Memory B cell (primary cell): ENCODE data around the gene POLR2L.

ENCODE experiments used
- ATAC-seq: fragments of 150-1000 bp; cut with Tn5 transposase; 2 replicates; pipeline ENCODE4 v1.10.0; 2021; ENCODE audit warnings: low read depth, mild to moderate bottlenecking, moderate library complexity
- DNase-seq, 2 donors: peaks; one replicate each; pipeline ENCODE4 v3.0.0; 2022; ENCODE audit warnings: low spot score in 2 of 2
- H3K27ac Mint-ChIP-seq: one replicate; pipeline ENCODE4 v1.8.0; 2022; ENCODE audit warnings: mild to moderate bottlenecking, moderate library complexity, mixed read lengths
- H3K27me3 Mint-ChIP-seq: one replicate; pipeline ENCODE4 v1.8.0; 2022; ENCODE audit warnings: mixed read lengths
- H3K36me3 Mint-ChIP-seq: one replicate; pipeline ENCODE4 v1.8.0; 2022; ENCODE audit warnings: mild to moderate bottlenecking, mixed read lengths
- H3K4me1 Mint-ChIP-seq: one replicate; pipeline ENCODE4 v1.8.0; 2022; ENCODE audit warnings: mixed read lengths
- H3K4me3 Mint-ChIP-seq: one replicate; pipeline ENCODE4 v1.8.0; 2022; ENCODE audit warnings: mild to moderate bottlenecking, moderate library complexity, mixed read lengths
- H3K9me3 Mint-ChIP-seq: one replicate; pipeline ENCODE4 v1.8.0; 2022; ENCODE audit warnings: mixed read lengths

POLR2L gene

DNA sequence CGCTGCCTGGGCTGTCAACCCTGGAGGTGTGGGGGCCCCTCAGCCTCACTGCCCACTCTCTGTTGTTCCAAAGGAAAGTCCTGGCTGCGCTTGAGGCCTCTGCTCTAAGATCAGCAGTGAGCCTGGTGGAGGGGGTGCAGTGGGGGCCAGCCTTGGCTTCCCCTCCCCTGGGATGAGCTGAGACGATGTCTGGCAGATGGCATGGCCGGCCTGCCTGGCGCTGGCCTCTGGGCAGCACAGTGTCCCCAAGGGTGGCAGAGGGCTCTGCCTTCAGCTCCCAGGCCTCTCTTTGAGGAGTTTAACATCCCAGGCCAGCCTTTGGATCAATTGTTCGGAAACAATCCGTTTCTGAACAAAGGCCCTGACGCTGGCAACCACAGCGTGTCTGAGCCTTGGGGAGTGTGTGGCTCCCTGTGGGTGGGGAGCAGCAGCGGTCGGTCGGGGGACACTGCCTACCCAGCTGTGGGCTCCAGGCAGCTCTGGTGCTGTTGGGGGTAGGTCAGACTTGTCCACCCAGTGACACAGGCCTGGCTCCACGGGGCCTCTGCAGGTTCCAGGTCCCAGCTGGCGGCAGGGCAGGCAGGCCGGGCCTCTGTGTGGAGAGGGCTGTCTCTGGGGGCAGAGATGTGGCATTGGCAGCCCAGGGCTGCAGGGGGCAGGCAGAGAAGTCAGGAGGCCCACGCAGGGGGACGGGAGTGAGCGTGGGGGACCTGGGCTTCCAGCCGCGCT, 12.4 kb upstream of the POLR2L start:
- Mint-ChIP-seq H3K27ac (no peak overlapping the region), H3K4me1 (peaks cover 4% of the 10 kb centered on the region), H3K9me3 (no peaks in the 10 kb centered on the region), H3K4me3 (no peak overlapping the region), H3K36me3 (no peaks in the 10 kb centered on the region), H3K27me3 (peaks cover 15% of the 10 kb centered on the region)
- no peak for DNase-seq
- ATAC-seq: no peak

DNA sequence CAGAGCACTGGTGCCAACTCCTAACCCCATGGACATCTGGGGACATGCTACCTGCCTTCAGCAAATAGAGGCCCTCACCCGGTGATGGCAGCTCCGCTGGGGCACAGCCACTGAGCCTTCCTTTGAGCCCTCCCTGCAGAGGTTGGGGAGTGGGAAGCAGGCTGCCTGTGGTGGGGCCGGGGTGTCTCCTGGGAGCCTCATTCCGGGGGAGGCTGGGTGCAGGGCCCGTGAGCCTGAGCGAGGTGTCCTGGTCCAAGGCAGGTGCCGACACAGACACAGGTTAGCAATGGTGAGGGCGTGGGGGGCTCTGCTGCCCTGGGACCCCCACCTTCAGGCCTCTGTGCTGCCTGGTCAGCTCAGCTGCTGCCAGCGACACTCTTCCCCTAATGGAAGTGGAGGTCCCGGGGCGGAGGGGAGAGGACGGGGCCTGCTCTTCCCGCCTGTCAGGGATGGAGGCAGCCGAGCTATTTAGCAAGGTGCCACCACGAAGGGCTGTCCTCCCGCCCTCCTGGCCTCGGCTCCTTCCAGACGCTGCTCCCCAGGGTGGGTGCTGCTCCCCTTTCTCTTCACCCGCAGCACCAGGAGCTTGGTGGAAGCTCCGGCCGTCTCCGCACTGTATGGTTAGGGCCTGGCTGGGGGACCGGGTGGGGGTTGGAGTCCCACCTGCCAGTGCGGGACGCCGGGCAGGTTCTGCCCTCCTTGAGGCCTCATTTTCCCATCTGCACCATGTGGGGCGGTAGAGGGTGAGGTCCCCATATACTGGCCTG, 11.5 kb upstream of the POLR2L start:
- Mint-ChIP-seq H3K4me3 (no peak overlapping the region), H3K36me3 (no peaks in the 10 kb centered on the region), H3K4me1 (peaks cover 6% of the 10 kb centered on the region), H3K9me3 (no peaks in the 10 kb centered on the region), H3K27me3 (peaks cover 13% of the 10 kb centered on the region), H3K27ac (no peak overlapping the region)
- no peak for ATAC-seq
- no peak for DNase-seq

DNA sequence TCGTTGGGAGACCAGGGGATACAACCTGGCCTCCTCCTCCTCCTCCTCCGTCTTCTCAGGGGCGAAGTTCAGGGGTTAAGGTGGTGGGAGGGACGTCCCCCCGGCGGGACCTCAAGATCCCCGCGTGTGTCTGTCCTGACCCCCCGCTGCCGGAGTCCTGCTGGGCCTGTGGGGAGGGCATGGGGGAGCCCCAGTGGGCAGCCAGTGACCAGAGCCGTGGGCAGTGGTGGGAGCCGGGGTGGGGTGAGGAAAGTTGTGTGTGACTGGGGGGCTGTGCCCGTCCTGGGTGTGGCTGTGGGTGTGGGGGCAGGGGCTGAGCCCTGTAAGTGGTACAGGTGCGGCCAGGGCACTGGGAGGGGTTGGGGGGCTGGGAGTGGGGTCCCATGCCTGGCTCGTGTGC, 10.4 kb upstream of the POLR2L start:
- Mint-ChIP-seq H3K9me3 (no peaks in the 10 kb centered on the region), H3K27me3 (peaks cover 10% of the 10 kb centered on the region), H3K27ac (no peak overlapping the region), H3K4me1 (peaks cover 6% of the 10 kb centered on the region), H3K4me3 (no peak overlapping the region), H3K36me3 (no peaks in the 10 kb centered on the region)
- no peak for DNase-seq
- no peak for ATAC-seq

DNA sequence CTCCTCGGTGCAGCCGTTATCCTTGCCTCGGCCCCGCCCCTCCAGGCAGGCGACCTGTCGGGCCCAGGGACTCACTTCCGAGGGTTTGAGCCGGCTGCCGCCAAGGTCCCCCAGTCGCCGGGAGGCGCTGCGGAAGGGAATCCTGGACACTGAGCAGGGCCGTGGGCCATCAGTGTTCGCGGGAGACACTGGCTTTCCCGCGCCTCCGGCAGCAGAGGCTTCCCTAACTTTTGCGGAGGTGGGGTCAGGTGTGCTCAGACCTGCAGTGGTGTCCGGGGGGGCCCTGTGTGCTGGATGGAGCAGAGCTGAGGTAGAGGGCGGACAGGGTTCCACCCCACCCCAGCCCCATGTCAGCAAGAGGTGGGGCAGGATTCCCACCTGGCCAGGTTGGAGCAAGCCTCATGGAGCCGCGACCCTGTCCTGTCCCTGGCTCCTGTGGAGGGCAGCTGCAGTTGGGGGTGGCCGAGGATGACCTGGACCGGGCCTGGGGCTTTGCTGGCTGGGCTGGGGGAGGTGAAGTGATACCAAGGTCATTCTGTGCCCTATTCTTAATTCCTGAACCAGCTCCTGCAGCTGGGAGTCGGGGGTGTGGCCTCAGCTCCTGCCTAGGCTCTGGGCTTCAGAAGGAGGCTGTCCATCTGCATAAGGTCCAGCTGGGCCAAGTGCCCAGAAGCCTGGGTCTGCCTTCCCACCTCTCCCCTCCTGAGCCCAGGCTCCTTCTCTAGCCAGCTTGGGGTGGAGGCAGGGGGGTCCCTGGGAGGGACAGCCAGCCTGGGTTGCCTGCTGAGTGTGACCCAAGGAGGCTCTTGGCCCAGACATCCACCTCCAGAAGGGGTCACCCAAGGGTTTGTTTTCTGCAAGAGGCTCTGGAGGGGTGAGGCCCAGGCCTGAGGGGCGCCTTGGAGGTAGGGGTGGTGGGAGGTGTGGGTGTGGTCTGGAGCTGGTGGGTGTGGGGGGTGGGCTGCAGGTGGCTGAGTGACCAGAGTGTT, 8.7 kb upstream of the POLR2L start:
- ATAC-seq: no peak
- no peak for DNase-seq
- peaks cover 15% of the 10 kb centered on the region for H3K27me3 Mint-ChIP-seq
- H3K36me3 Mint-ChIP-seq: no peaks in the 10 kb centered on the region
- no peaks in the 10 kb centered on the region for H3K9me3 Mint-ChIP-seq
- H3K4me3 Mint-ChIP-seq: no peak overlapping the region
- H3K4me1 Mint-ChIP-seq: peaks cover 6% of the 10 kb centered on the region
- no peak overlapping the region for H3K27ac Mint-ChIP-seq

DNA sequence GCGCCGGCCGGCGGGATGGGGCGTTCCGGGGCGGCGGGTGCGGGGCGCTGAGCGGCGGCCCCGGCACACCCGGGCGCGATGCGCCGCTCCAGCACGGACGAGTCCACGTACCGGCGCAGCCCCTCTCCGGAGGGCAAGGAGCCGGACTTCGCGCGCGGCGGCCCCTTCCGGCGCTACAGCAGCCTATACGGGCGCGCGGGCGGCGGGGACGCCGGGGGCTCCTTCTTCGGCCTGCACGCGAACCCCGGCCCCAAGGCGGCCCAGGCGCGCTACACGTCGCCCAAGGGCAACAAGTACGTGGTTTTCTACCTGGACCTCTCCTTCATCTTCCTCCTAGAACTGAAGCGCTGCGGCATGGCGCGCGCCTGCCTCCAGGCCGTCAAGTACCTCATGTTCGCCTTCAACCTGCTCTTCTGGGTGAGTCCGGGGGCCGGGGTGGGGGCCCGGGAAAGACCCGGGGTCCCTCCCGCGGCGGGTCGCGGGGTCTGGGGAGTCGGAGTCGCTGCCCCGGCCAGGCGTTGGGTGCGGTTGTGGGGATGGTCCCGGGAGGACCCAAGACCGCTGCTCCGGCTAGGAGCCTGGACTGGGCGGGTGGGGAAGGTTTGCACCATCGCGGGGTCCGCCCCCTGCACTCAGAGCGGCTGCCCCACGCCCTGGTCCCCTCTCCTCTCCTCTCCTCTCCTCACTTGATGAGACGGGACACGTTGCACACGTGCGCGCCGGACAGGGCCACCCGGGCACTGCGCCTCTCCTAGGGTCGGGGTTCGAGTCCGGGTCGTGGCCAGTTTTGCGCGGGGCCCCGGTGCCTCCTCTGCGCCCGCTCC, 7.8 kb upstream of the POLR2L start:
- Mint-ChIP-seq H3K36me3 (no peaks in the 10 kb centered on the region), H3K4me3 (peak overlapping the region; percentile 69), H3K9me3 (no peaks in the 10 kb centered on the region), H3K4me1 (peaks cover 6% of the 10 kb centered on the region), H3K27me3 (peaks cover 15% of the 10 kb centered on the region), H3K27ac (no peak overlapping the region)
- DNase-seq (no peak), ATAC-seq (no peak)

DNA sequence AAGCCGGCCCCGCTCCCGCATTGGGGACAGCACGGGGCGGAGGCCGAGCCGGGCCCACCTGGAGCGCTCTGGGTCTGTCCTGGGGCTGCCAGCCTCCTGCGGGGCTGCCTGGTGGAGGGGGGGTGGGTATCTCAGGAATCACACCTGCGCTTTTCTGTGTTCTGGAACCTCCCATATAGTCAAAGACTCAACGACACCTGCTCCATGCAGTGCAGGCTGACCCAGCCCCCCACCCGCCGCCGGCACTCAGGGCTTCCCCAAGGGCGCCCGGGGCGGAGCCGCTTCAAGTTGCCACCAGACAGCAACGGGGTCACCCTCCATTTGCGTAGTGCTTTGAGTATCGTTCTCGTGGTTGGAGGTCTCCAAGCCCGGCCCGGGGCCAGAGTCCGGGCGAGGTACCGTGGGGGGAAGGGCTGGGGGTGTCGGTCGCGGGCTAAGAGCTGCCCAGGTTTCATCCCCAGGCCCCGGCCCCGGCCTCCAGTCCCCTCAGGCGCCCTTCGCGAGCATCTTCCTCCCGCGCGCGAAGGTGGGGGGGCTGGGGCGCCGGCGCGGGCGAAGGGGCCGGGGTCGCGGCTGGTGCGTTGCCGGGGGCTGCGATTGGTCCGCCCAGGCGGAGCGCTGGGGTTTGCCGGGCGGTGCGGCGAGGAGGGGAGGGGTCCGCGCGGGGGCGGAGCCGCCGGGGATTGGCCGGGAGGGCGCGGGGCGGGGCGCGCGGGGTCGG, 6.9 kb upstream of the POLR2L start:
- DNase-seq: no peak
- Mint-ChIP-seq H3K27me3 (peaks cover 15% of the 10 kb centered on the region), H3K36me3 (no peaks in the 10 kb centered on the region), H3K4me3 (peak overlapping the region; percentile 87), H3K27ac (no peak overlapping the region), H3K9me3 (no peaks in the 10 kb centered on the region), H3K4me1 (peaks cover 6% of the 10 kb centered on the region)
- ATAC-seq: peak; percentile 51

DNA sequence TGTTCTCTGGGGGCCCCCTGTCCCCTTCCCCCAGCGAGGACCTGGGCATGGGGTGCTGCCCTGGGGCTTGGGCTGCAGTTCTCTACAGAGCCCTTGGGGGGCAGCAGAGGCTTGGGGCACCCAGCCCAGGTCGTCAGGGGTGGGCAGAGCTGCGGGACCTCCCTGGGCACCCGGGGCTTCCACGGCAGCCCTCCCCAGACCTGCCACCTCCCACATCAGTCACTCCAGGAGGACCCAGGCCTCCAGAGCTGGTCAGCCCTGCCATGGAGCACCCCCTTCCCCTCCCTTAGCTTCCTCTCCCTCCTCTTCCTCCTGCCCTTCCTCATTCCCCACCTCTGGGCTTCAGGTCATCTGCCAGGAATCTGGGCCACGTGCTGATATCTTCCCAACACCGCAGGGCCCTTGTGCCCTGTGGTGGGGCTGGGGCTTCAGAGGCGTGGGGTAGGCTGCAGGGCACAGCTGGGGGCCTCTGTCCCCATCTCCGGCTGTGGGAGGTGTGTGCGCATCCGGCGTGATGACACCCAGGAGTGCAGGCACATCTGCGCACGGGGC, 6.1 kb upstream of the POLR2L start:
- no peak overlapping the region for H3K27ac Mint-ChIP-seq
- no peaks in the 10 kb centered on the region for H3K36me3 Mint-ChIP-seq
- H3K4me3 Mint-ChIP-seq: peak overlapping the region; percentile 57
- peak; percentile 68 for ATAC-seq
- peaks cover 10% of the 10 kb centered on the region for H3K4me1 Mint-ChIP-seq
- no peaks in the 10 kb centered on the region for H3K9me3 Mint-ChIP-seq
- peaks cover 16% of the 10 kb centered on the region for H3K27me3 Mint-ChIP-seq
- DNase-seq: peak; percentile 71 to 80

DNA sequence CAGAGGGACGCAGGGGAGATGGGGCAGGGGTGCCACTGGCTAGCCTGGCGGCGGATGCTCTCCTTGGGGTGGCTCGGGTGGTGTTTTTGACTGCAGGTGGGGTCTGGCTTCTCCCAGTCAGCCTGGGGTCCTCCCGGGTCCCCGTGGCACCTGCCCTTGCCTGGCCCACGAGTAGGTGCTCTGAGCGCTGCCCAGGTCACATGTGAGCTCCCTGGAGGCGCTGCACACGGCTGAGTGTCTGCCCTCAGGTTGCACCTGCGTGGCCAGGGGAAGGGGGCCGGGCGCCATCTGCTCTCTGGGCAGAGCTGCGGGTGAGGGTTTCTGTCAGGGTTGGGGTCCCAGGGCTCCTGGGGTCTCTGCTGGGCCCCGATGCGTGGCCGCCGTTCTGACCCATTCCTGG, 5.5 kb upstream of the POLR2L start:
- ATAC-seq (no peak), DNase-seq (no peak)
- no peaks in the 10 kb centered on the region for H3K36me3 Mint-ChIP-seq
- H3K27me3 Mint-ChIP-seq: peaks cover 15% of the 10 kb centered on the region
- H3K27ac Mint-ChIP-seq: no peak overlapping the region
- peaks cover 11% of the 10 kb centered on the region for H3K4me1 Mint-ChIP-seq
- no peak overlapping the region for H3K4me3 Mint-ChIP-seq
- H3K9me3 Mint-ChIP-seq: no peaks in the 10 kb centered on the region

DNA sequence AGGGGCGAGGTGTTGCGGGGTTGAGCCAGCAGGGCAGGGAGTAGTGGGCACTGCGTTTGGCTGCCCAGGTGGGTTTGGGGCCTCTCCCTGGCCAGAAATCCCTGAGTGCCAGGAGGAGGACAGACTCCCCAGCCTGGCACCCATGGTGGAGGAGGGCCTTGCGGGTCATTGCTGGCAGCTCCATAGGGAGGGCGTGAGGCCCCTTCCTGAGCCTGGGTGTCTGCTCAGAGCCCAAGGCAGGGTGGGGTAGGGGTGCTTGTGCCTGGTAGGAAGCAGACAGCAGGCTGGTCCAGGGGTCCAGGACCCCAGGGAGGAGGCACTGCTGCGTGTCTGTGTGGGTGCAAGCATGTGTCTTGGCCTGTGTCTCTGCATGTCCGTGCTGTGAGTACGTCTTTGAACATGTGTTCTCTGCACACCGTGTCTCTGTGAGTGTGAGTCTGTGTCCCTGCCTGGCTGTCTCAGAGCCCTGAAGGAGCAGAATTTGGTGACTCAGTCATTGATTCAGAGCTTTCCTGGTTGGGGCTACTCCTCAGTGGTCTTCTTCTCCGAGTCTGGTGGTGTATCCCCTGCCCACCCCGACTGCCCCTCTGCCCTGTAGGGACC, 4.3 kb upstream of the POLR2L start:
- H3K36me3 Mint-ChIP-seq: no peaks in the 10 kb centered on the region
- ATAC-seq (no peak), DNase-seq (no peak)
- H3K4me1 Mint-ChIP-seq: peaks cover 11% of the 10 kb centered on the region
- H3K4me3 Mint-ChIP-seq: no peak overlapping the region
- no peak overlapping the region for H3K27ac Mint-ChIP-seq
- H3K9me3 Mint-ChIP-seq: no peaks in the 10 kb centered on the region
- peaks cover 11% of the 10 kb centered on the region for H3K27me3 Mint-ChIP-seq

DNA sequence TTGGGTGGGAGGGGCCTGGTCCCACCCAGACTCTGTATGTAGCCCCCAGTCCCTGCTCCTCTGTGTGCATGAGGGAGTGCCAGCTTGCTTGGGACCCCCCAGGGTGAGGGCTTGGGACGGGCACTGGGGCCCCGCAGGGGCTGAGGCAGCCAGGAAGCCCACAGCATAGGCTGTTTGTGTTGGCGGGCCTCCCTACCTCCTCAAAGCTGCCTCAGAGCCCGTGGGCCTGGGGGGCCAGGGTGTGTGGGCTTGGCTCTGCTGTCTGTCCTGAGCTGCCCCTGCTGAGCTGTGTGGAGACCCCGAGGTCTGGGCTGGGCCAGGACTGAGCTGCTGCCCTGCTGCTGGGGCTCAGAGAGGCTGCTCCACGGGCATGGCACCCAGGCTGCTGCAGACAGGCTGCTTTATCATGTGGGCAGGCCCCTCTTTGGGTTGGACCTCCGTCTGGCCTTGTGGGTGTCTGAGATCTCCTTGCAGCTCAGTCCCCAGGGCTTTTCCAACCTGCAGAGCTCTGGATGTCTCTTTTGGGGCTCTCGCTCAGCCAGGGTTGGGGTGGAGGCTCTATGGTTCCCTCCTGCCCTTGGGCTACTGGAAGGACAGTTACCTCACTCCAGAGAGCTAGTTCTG, 3.7 kb upstream of the POLR2L start:
- H3K9me3 Mint-ChIP-seq: no peaks in the 10 kb centered on the region
- ATAC-seq (no peak), DNase-seq (no peak)
- peaks cover 11% of the 10 kb centered on the region for H3K27me3 Mint-ChIP-seq
- H3K27ac Mint-ChIP-seq: no peak overlapping the region
- H3K4me1 Mint-ChIP-seq: peaks cover 15% of the 10 kb centered on the region
- H3K36me3 Mint-ChIP-seq: no peaks in the 10 kb centered on the region
- H3K4me3 Mint-ChIP-seq: no peak overlapping the region

DNA sequence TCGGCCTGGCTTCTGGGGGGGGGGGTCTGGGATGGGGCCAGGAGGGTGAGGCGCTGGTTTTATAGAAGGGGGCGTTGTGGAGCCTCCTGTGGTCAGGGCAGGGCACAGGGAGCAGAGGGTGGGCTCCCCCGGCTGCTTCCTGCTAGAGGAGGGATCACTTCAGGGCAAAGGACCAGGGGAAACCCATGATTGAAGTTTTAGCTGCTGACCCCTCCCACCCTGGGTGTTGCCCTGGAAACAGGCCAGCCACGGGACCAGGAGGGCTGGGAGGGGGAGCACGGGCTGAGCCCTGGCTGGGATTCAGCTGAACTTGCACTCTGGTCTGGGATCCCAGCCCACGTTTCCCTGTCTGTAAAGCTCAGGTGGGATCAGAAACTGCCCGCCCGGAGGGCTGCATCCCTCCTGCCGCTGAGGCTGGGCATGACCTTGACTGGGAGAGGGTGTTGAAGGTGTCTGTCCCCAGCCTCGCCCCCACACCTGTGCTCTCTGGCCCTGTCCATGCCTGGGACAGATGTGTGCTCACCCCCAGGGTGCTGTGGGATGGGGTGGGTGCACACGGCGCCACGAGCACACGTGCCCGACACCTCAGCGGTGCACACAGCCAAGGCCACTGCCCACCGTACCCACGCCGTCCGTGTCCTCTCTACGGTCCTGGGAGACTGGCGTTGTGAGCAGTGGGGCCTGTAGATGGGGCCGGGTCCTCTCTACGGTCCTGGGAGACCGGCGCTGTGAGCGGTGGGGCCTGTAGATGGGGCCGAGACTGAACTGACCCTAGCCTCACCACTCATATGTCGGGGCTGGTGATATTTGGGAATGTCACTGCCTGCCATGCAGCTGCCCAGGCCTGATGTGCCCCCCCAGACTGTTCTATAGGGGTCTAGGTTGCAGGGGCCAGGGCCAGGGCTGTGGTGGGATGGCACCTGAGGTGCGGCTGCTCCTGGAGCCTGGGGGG, 2.6 kb upstream of the POLR2L start:
- peaks cover 21% of the 10 kb centered on the region for H3K4me1 Mint-ChIP-seq
- no peak for DNase-seq

More for the DNA sequence above, 2.6 kb upstream of the POLR2L start:
- no peak for ATAC-seq
- Mint-ChIP-seq H3K27ac (no peak overlapping the region), H3K9me3 (no peaks in the 10 kb centered on the region), H3K4me3 (no peak overlapping the region), H3K27me3 (peaks cover 11% of the 10 kb centered on the region), H3K36me3 (no peaks in the 10 kb centered on the region)
